ENCODE measurements around the gene SLC25A28. TPM values are rescaled to one million over a fixed set of nuclear protein-coding genes. Genes with fewer than 3 reads are reported as not detected.

The SLC25A28 gene
- total and polyA plus RNA-seq, 7 experiments from 2014 or later, result 21.3 to 101 (median 85.5) TPM

DNA sequence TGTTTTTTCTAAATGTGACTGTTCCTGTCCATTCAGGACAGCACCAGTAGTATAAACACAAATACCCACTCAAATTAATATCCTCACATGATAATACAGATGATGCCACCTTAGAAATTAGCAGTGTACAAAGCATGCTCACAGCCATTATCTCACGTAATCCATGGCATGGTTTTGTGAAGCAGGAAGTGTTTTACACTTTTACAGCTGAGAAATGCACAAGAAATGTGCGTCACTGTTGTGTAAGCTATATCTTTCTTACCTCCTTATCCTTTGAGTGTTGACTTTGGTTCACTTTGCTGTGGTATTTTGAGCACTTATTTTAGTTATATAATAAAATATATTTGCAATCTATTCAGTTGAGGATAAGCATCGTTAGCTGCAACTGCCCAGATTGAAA lies 55.9 kb downstream of the SLC25A28 start:
- intact Hi-C loops (cut with micrococcal nuclease), result no loop called here

DNA sequence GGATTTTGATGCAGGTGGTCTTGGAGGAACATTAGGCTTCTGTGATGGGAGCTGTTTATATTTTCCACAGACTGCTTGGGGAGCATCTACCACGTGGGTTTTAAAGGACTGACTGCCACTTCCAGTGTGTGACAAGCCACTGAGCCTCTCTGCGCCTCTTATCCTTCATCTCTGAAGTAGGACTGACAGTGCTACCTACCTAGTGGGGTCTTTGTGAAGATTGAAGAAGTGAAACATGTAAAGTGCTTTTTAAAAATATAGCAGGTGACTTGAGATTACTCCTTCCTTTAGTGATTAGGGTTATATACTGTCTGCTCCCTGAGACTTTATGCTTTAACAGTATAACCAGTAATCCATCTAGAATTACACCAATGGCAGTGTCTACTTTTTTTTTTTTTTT lies 57.6 kb downstream of the SLC25A28 start:
- Histone ChIP-seq H3K27ac (ENCODE audit: low read depth, low read length) (no peak overlapping the region), H3K4me1 (ENCODE audit: control insufficient read depth in 2 of 2, insufficient read depth in 2 of 2, low read length in 2 of 2) (no peaks in the 10 kb centered on the region), H3K9me3 (ENCODE audit: control insufficient read depth in 2 of 3, low read length in 3 of 3) (no peaks in the 10 kb centered on the region), H3K36me3 (ENCODE audit: control insufficient read depth in 2 of 3, insufficient read depth in 3 of 3, low read length in 3 of 3) (no peaks in the 10 kb centered on the region), H3K27me3 (ENCODE audit: control insufficient read depth in 2 of 2, insufficient read depth in 2 of 2, low read length in 2 of 2) (no peaks in the 10 kb centered on the region), H3K4me3 (ENCODE audit: low read length) (no peak overlapping the region)
- no peak for DNase-seq
- ChIA-PET CTCF (no interaction called here), POLR2A (no interaction called here)
- Mint-ChIP-seq H3K4me3 (no peak overlapping the region), H3K36me3 (no peaks in the 10 kb centered on the region), H3K27ac (no peak overlapping the region), H3K4me1 (no peaks in the 10 kb centered on the region), H3K27me3 (peaks cover 18 to 40% (median 39%) of the 10 kb centered on the region in 5 donors), H3K9me3 (peaks cover 0 to 2% (median 0%) of the 10 kb centered on the region in 11 donors)
- no peak for ATAC-seq
- intact Hi-C loops (cut with micrococcal nuclease), result no loop called here

More for the DNA sequence above, 55.9 kb downstream of the SLC25A28 start:
- Mint-ChIP-seq H3K4me3 (no peak overlapping the region), H3K9me3 (peaks cover 0 to 2% (median 0%) of the 10 kb centered on the region in 11 donors), H3K4me1 (no peaks in the 10 kb centered on the region), H3K36me3 (no peaks in the 10 kb centered on the region), H3K27me3 (peaks cover 22 to 46% (median 34%) of the 10 kb centered on the region in 5 donors), H3K27ac (no peak overlapping the region)
- ChIA-PET POLR2A (no interaction called here), CTCF (interaction anchor here (0.7 kb wide), 1 partner anchor 235 kb away, joined by 3 read pairs; no protein-coding TSS in a partner anchor)
- H3K9me3 ChIP-seq (ENCODE audit: control insufficient read depth in 2 of 3, low read length in 3 of 3), result no peaks in the 10 kb centered on the region
- H3K4me3 ChIP-seq (ENCODE audit: low read length), result no peak overlapping the region
- ATAC-seq (no peak), DNase-seq (no peak)
- H3K27me3 ChIP-seq (ENCODE audit: control insufficient read depth in 2 of 2, insufficient read depth in 2 of 2, low read length in 2 of 2), result no peaks in the 10 kb centered on the region
- H3K4me1 ChIP-seq (ENCODE audit: control insufficient read depth in 2 of 2, insufficient read depth in 2 of 2, low read length in 2 of 2), result no peaks in the 10 kb centered on the region
- H3K36me3 ChIP-seq (ENCODE audit: control insufficient read depth in 2 of 3, insufficient read depth in 3 of 3, low read length in 3 of 3), result no peaks in the 10 kb centered on the region
- H3K27ac ChIP-seq (ENCODE audit: low read depth, low read length), result no peak overlapping the region

Other genes starting within 250 kb of the SLC25A28 start
- 10 to 100 TPM in 3 of 5 experiments, 1 to 10 TPM in 2; 8.0 to 22.2 (median 10.2) TPM for gene GOT1, start 189.8 kb downstream of the SLC25A28 start, total RNA-seq
- gene GOT1, start 189.8 kb downstream of the SLC25A28 start, polyA plus RNA-seq, result 10 to 100 TPM; 14.4 to 18.8 TPM
- gene NKX2-3, start 87.5 kb downstream of the SLC25A28 start, total RNA-seq, result not detected
- gene NKX2-3, start 87.5 kb downstream of the SLC25A28 start, polyA plus RNA-seq, result not detected
- gene ENTPD7, start 39.1 kb upstream of the SLC25A28 start, total RNA-seq, result 1 to 10 TPM; 2.5 to 6.6 (median 3.4) TPM
- gene ENTPD7, start 39.1 kb upstream of the SLC25A28 start, polyA plus RNA-seq, result 1 to 10 TPM in 1 of 2 donors, under 1 TPM in 1; 0.47 to 1.7 TPM
- 10 to 100 TPM; 17.6 to 43.5 (median 32.9) TPM for gene COX15, start 111.7 kb upstream of the SLC25A28 start, total RNA-seq
- 10 to 100 TPM; 37.5 to 39.6 TPM for gene COX15, start 111.7 kb upstream of the SLC25A28 start, polyA plus RNA-seq
- gene CUTC, start 111.8 kb upstream of the SLC25A28 start, total RNA-seq, result 10 to 100 TPM; 19.3 to 37.1 (median 25.0) TPM
- 10 to 100 TPM; 74.3 to 75.1 TPM for gene CUTC, start 111.8 kb upstream of the SLC25A28 start, polyA plus RNA-seq
- 1 to 10 TPM; 1.3 to 7.6 (median 4.2) TPM for gene ABCC2, start 162.2 kb upstream of the SLC25A28 start, total RNA-seq
- gene ABCC2, start 162.2 kb upstream of the SLC25A28 start, polyA plus RNA-seq, result 1 to 10 TPM in 1 of 2 donors, under 1 TPM in 1; 0.95 to 1.0 TPM